T-cell (primary cell): ENCODE measurements around the gene LRRC4C. TPM values are rescaled to one million over a fixed set of nuclear protein-coding genes. Genes with fewer than 3 reads are reported as not detected.

ENCODE experiments used
- ATAC-seq, 4 experiments: fragments of 200-7000 bp in 3 of 4; fragments of 150-1000 bp in 1 of 4; cut with Tn5 transposase; replicated peaks in 1 of 4; 1 replicate in 3 of 4; 2 replicates in 1 of 4; pipeline ENCODE4 v1.10.0; 2021; ENCODE audit warnings: moderate library complexity in 3 of 4, mild to moderate bottlenecking in 2 of 4, moderate number of reproducible peaks in 1 of 4
- CTCF ChIA-PET, 2 donors: fragments of 300-600 bp; sonication (Branson Sonifier 250); formaldehyde crosslinking; loops; one replicate each; lab custom pipeline; 2022; ENCODE audit warnings: antibody characterized with exemption in 2 of 2; lab: Charles Lee
- POLR2A ChIA-PET, 2 donors: fragments of 300-600 bp; sonication (Branson Sonifier 250); formaldehyde crosslinking; loops; one replicate each; lab custom pipeline; 2022; ENCODE audit warnings: antibody characterized with exemption in 2 of 2; lab: Charles Lee
- DNase-seq, 35 experiments: peaks; one replicate each; pipeline versions ENCODE4 v3.0.0 to v3.0.0-alpha.2; 2013 to 2023
- H3K27ac ChIP-seq: one replicate; pipeline ENCODE4 v1.5.1; 2013; ENCODE audit warnings: low read length
- H3K27me3 ChIP-seq, 2 experiments: replicated peaks in 1 of 2; 1 replicate in 1 of 2; 2 replicates in 1 of 2; pipeline versions ENCODE4 v1.6.1 to v1.7.0; 2013; ENCODE audit warnings: low read length in 1 of 2, mixed read lengths in 1 of 2; ENCODE audit not compliant: control insufficient read depth in 2 of 2, insufficient read depth in 2 of 2; ENCODE audit errors: extremely low read depth in 1 of 2
- H3K36me3 ChIP-seq, 2 donors: 1 replicate in 1 of 2; 2 replicates in 1 of 2; pipeline versions ENCODE4 v1.6.1 to v1.7.0; 2013; ENCODE audit warnings: low read length in 1 of 2; ENCODE audit not compliant: control insufficient read depth in 2 of 2, insufficient read depth in 1 of 2; ENCODE audit errors: extremely low read depth in 1 of 2
- H3K4me1 ChIP-seq, 2 experiments: 1 replicate in 1 of 2; 2 replicates in 1 of 2; pipeline versions ENCODE4 v1.6.1 to v1.7.0; 2013; ENCODE audit warnings: low read length in 2 of 2, mixed read lengths in 1 of 2; ENCODE audit not compliant: insufficient read depth in 2 of 2, control insufficient read depth in 1 of 2; ENCODE audit errors: extremely low read depth in 1 of 2
- H3K4me3 ChIP-seq, 2 donors: 1 replicate in 1 of 2; 2 replicates in 1 of 2; pipeline versions ENCODE4 v1.5.1 to v1.7.0; 2013; ENCODE audit warnings: mild to moderate bottlenecking in 2 of 2, low read length in 1 of 2, moderate library complexity in 1 of 2; ENCODE audit not compliant: control insufficient read depth in 1 of 2; ENCODE audit errors: extremely low read depth in 1 of 2
- H3K9me3 ChIP-seq: 2 replicates; pipeline ENCODE4 v1.7.0; 2013
- H3K27ac Mint-ChIP-seq, 2 donors: one replicate each; pipeline ENCODE4 v1.8.0; 2020 to 2021; ENCODE audit warnings: mild to moderate bottlenecking in 2 of 2, mixed read lengths in 2 of 2
- H3K27me3 Mint-ChIP-seq, 2 donors: one replicate each; pipeline ENCODE4 v1.8.0; 2021 to 2022; ENCODE audit warnings: mixed read lengths in 2 of 2
- H3K36me3 Mint-ChIP-seq: one replicate; pipeline ENCODE4 v1.8.0; 2021; ENCODE audit warnings: mixed read lengths
- H3K4me1 Mint-ChIP-seq, 3 donors: one replicate each; pipeline ENCODE4 v1.8.0; 2020 to 2022; ENCODE audit warnings: mixed read lengths in 3 of 3, mild to moderate bottlenecking in 1 of 3
- H3K4me3 Mint-ChIP-seq, 3 donors: one replicate each; pipeline ENCODE4 v1.8.0; 2020 to 2022; ENCODE audit warnings: mild to moderate bottlenecking in 3 of 3, mixed read lengths in 3 of 3, moderate library complexity in 3 of 3
- H3K9me3 Mint-ChIP-seq, 3 donors: one replicate each; pipeline ENCODE4 v1.8.0; 2020 to 2022; ENCODE audit warnings: mixed read lengths in 3 of 3
- WGBS: methylation state at CpG from one replicate; pipeline ENCODE4 v1.1.5; 2013; ENCODE audit warnings: missing lambda C conversion rate; ENCODE audit not compliant: insufficient coverage; 5-methylcytosine and 5-hydroxymethylcytosine counted together
- total RNA-seq, 35 experiments: library from RNA in 6 of 35; stranded (reverse) in 6 of 35; fragments of 120-200 nt in 1 of 35; gene quantifications; one replicate each; pipeline versions ENCODE4 v1.2.1 to v1.2.4 and lab custom pipeline; 2013 to 2026

Gene LRRC4C
- total RNA-seq, 5 donors from 2014 or later (not counting 1 experiment from before 2014, with no cell fraction given) = not detected

DNA sequence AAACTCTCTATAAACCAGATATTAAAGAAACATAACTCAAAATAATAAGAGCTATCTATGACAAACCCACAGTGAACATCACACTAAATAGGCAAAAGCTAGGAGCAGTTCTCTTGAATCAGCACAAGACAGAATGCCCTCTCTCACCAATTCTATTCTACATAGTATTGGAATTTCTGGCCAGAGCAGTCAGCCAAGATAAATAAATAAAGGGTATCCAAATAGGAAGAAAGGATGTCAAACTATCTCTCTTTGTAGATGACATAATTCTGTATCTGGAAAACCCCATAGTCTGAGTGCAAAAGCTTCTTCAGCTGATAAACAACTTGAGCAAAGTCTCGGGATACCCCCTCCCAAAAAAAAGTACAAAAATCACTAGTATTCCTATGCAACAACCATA, 359.8 kb downstream of the LRRC4C start:
- H3K27ac Mint-ChIP-seq = no peak overlapping the region
- 50% methylated on average over 1 of the region's 1 CpG for WGBS
- Histone ChIP-seq H3K4me1 (no peaks in the 10 kb centered on the region), H3K27me3 (no peaks in the 10 kb centered on the region), H3K4me3 (no peak overlapping the region), H3K9me3 (peaks cover 3% of the 10 kb centered on the region), H3K27ac (no peak overlapping the region), H3K36me3 (no peaks in the 10 kb centered on the region)
- H3K4me3 Mint-ChIP-seq = no peak overlapping the region
- peaks cover 13 to 38% (median 21%) of the 10 kb centered on the region in 3 donors for H3K9me3 Mint-ChIP-seq
- DNase-seq (no peak), ATAC-seq (no peak)
- ChIA-PET CTCF (no interaction called here), POLR2A (no interaction called here)
- no peaks in the 10 kb centered on the region for H3K4me1 Mint-ChIP-seq
- no peaks in the 10 kb centered on the region for H3K27me3 Mint-ChIP-seq
- no peaks in the 10 kb centered on the region for H3K36me3 Mint-ChIP-seq

DNA sequence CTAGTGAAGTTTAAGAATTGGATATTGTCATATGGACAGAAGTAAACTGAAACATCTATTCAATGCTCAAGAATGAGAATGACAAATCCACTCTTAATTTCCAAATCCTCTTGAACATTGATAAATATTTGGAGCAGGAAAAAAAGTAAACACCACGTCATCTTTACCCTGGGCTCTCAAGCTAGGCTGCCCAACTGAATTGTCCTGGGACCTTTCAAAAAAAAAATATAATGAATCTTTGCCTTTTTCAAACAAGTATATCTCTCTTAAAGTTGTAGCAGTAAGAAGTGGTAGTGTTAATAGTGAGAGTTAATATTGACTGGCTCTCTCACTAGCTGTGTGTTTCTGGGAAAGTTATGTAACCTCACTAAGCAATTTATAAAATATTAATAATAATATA, 374.3 kb downstream of the LRRC4C start:
- no peak for ATAC-seq
- no peaks in the 10 kb centered on the region for H3K4me1 Mint-ChIP-seq

DNA sequence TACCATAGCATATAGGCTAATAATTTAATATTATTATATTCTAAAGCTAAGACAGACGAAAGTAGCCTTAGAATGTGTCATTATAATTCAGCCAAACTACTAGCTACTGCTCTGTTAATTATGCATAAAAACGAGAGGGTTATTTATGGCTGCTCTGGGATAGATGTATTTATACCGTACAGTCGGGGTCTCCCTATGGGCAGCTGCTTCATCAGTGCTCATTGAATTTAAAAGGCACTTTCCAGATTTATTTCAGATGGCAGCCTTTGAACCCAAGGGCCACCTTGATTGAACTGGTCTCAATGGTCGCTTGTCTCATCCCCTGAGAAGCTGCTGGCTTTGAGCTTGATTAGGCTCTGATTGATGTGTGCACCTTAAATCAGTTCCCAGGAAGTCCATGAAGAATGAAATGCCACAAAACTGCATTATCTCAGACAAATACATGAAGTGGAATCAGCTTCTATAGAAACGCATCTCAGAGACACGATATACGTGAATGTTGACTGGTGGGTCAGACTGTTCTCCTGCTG, 377.6 kb downstream of the LRRC4C start:
- H3K4me3 ChIP-seq = no peak overlapping the region
- no peaks in the 10 kb centered on the region for H3K36me3 ChIP-seq
- 80% methylated on average over 7 of the region's 8 CpGs for WGBS
- ChIA-PET POLR2A (no interaction called here), CTCF (no interaction called here)
- Mint-ChIP-seq H3K36me3 (no peaks in the 10 kb centered on the region), H3K4me1 (no peaks in the 10 kb centered on the region), H3K4me3 (no peak overlapping the region), H3K27ac (no peak overlapping the region), H3K27me3 (no peaks in the 10 kb centered on the region), H3K9me3 (peaks cover 14 to 28% (median 15%) of the 10 kb centered on the region in 3 donors)
- no peaks in the 10 kb centered on the region for H3K9me3 ChIP-seq
- no peaks in the 10 kb centered on the region for H3K4me1 ChIP-seq
- H3K27ac ChIP-seq = no peak overlapping the region
- ATAC-seq = no peak
- H3K27me3 ChIP-seq = no peaks in the 10 kb centered on the region
- no peak for DNase-seq

More for the DNA sequence above, 374.3 kb downstream of the LRRC4C start:
- no peaks in the 10 kb centered on the region for H3K36me3 Mint-ChIP-seq
- Histone ChIP-seq H3K27me3 (no peaks in the 10 kb centered on the region), H3K27ac (no peak overlapping the region), H3K4me3 (no peak overlapping the region), H3K9me3 (no peaks in the 10 kb centered on the region), H3K36me3 (no peaks in the 10 kb centered on the region), H3K4me1 (no peaks in the 10 kb centered on the region)
- WGBS = no CpG with 5 or more reads among the region's 1 CpG
- no peak for DNase-seq
- ChIA-PET CTCF (no interaction called here), POLR2A (no interaction called here)
- H3K27me3 Mint-ChIP-seq = no peaks in the 10 kb centered on the region
- no peak overlapping the region for H3K27ac Mint-ChIP-seq
- H3K4me3 Mint-ChIP-seq = no peak overlapping the region
- H3K9me3 Mint-ChIP-seq = peaks cover 5 to 17% (median 7%) of the 10 kb centered on the region in 3 donors

DNA sequence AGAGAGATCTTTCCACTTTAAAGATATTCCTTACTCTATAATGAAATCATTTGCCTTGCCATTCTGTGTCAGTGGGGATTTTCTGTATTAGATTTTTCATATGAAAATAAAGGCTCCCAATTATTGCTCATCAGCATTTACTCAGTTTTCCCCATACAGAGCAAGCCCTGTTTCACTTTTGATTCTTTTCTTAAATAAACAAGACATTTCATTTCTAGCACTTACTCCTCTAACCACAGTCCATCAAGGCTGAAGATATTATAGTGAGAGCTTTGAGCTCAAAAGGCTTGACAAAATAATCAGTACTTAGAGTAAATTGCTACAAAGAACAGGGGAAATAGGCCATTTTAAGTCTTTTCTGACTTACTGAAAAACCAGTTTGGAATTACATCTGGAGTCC, 385.1 kb downstream of the LRRC4C start:
- no peak for ATAC-seq
- H3K4me1 Mint-ChIP-seq = no peaks in the 10 kb centered on the region
- H3K9me3 Mint-ChIP-seq = peaks cover 28 to 44% (median 35%) of the 10 kb centered on the region in 3 donors

DNA sequence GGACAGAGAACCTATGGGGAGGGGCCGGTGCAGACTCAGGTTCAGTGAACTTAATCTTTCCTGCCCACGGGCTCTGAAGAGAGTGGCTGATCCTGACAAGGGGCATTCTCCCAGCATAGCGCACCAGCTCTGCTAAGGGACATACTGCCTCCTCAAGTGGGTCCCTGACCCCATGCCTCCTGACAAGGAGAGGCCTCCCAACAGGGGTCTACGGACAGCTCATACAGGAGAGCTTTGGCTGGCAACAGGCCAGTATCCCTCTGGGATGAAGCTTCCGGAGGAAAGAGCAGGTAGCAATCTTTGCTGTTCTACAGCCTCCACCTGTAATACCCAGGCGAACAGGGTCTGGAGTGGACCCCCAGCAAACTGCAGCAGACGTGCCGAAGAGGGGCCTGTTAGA, 394.0 kb downstream of the LRRC4C start:
- no peaks in the 10 kb centered on the region for H3K36me3 ChIP-seq
- no peaks in the 10 kb centered on the region for H3K9me3 ChIP-seq
- no peaks in the 10 kb centered on the region for H3K4me1 Mint-ChIP-seq
- peaks cover 34 to 47% (median 44%) of the 10 kb centered on the region in 3 donors for H3K9me3 Mint-ChIP-seq
- ATAC-seq (no peak), DNase-seq (no peak)
- H3K4me3 Mint-ChIP-seq = no peak overlapping the region
- H3K27ac ChIP-seq = no peak overlapping the region
- ChIA-PET POLR2A (no interaction called here), CTCF (no interaction called here)
- H3K36me3 Mint-ChIP-seq = no peaks in the 10 kb centered on the region
- WGBS = 87% methylated on average over 4 of the region's 8 CpGs
- H3K27me3 Mint-ChIP-seq = no peaks in the 10 kb centered on the region
- no peak overlapping the region for H3K4me3 ChIP-seq
- H3K4me1 ChIP-seq = no peaks in the 10 kb centered on the region
- H3K27me3 ChIP-seq = no peaks in the 10 kb centered on the region
- no peak overlapping the region for H3K27ac Mint-ChIP-seq

More for the DNA sequence above, 385.1 kb downstream of the LRRC4C start:
- no peaks in the 10 kb centered on the region for H3K27me3 ChIP-seq
- no peak overlapping the region for H3K4me3 Mint-ChIP-seq
- H3K36me3 Mint-ChIP-seq = no peaks in the 10 kb centered on the region
- no peak overlapping the region for H3K27ac ChIP-seq
- H3K4me1 ChIP-seq = no peaks in the 10 kb centered on the region
- POLR2A ChIA-PET = no interaction called here
- CTCF ChIA-PET = no interaction called here
- H3K9me3 ChIP-seq = no peaks in the 10 kb centered on the region
- no peak for DNase-seq
- no peaks in the 10 kb centered on the region for H3K36me3 ChIP-seq
- H3K27ac Mint-ChIP-seq = no peak overlapping the region
- no peak overlapping the region for H3K4me3 ChIP-seq
- no peaks in the 10 kb centered on the region for H3K27me3 Mint-ChIP-seq

- POLR2A ChIA-PET = no interaction called here
- Histone ChIP-seq H3K4me3 (no peak overlapping the region), H3K36me3 (no peaks in the 10 kb centered on the region), H3K27ac (no peak overlapping the region), H3K4me1 (no peaks in the 10 kb centered on the region), H3K27me3 (no peaks in the 10 kb centered on the region), H3K9me3 (no peaks in the 10 kb centered on the region)
- CTCF ChIA-PET = no interaction called here
- Mint-ChIP-seq H3K36me3 (no peaks in the 10 kb centered on the region), H3K27ac (no peak overlapping the region), H3K27me3 (no peaks in the 10 kb centered on the region), H3K9me3 (peaks cover 17 to 24% (median 23%) of the 10 kb centered on the region in 3 donors), H3K4me3 (no peak overlapping the region), H3K4me1 (no peaks in the 10 kb centered on the region)
- 80% methylated on average over 4 of the region's 5 CpGs for WGBS
- DNase-seq = no peak
- ATAC-seq = no peak
These were observed 401.3 kb downstream of the LRRC4C start for GRCh38 chr11:41058138-41058537.
